GM12872 (cell line): ENCODE results near the gene TOP3A.

Experiments
- CTCF ChIP-seq: IDR thresholded peaks from 3 replicates; pipeline ENCODE4 v1.5.1; 2011; ENCODE audit warnings: low read depth, mild to moderate bottlenecking, low read length, moderate library complexity; ENCODE audit not compliant: insufficient read depth

The TOP3A gene

GRCh38 chr17:18314731-18315561 lies at the start of gene TOP3A, which contains the start of gene SMCR8:
Gene TOP3A, minus strand, starts transcription at chr17:18314994. Its CDS starts 216 bp downstream, at chr17:18314778.
Gene SMCR8, plus strand, starts transcription at chr17:18315293. Its CDS starts 497 bp downstream, at chr17:18315790.
- no peak for TF ChIP-seq CTCF

GRCh38 chr17:18364166-18364565 lies 49.4 kb upstream of the TOP3A start:
- no peak for TF ChIP-seq CTCF

GRCh38 chr17:18363101-18364049 lies 48.6 kb upstream of the TOP3A start, which contains the start of gene SHMT1:
Gene SHMT1, minus strand, starts transcription at chr17:18363550. Its CDS starts 7,569 bp downstream, at chr17:18355981.
- no peak for TF ChIP-seq CTCF

- peak; percentile 27; the same call in 1 of the 3 replicates for TF ChIP-seq CTCF
Measured at GRCh38 chr17:18362698-18363100, 47.9 kb upstream of the TOP3A start.

GRCh38 chr17:18361837-18362697 lies 47.3 kb upstream of the TOP3A start:
- no peak for TF ChIP-seq CTCF

GRCh38 chr17:18360518-18360917 lies 45.7 kb upstream of the TOP3A start:
- TF ChIP-seq CTCF = no peak
